Activated CD8-positive, alpha-beta memory T cell treated with anti-CD3 and anti-CD28 coated beads, Interleukin-2, amount 50 U/mL, for 1 hour (primary cell): ENCODE results near the gene MYLK.

ENCODE experiments used
- DNase-seq: peaks from one replicate; pipeline ENCODE4 v3.0.0-alpha.2; 2020; ENCODE audit errors: extremely low read depth

MYLK gene

DNA sequence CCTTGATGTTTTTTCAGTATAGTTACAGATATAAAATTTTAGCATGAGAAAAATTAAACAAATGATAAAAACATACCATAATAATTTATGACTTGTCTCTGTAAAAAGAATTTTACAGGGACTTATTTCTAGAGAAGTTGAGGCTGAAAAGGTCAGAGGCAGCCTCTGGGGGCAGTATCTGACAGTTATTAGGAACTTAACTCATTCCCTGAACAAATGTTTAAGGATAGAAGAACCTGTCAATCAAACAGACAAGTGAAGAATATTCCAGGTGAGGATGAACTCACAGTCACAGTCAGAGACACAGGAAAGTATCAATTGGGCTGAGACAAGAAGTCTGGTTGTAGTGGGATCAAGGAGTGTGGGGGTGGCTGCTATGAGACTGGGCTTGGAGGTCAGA is 7.3 kb downstream of the MYLK start:
- DNase-seq = no peak

GRCh38 chr3:123872621-123873020 is 11.5 kb downstream of the MYLK start:
- DNase-seq = no peak

GRCh38 chr3:123871946-123872345 is 12.2 kb downstream of the MYLK start:
- DNase-seq = no peak

GRCh38 chr3:123870033-123870432 is 14.1 kb downstream of the MYLK start:
- no peak for DNase-seq

GRCh38 chr3:123869165-123869564 is 15.0 kb downstream of the MYLK start:
- DNase-seq = no peak

DNA sequence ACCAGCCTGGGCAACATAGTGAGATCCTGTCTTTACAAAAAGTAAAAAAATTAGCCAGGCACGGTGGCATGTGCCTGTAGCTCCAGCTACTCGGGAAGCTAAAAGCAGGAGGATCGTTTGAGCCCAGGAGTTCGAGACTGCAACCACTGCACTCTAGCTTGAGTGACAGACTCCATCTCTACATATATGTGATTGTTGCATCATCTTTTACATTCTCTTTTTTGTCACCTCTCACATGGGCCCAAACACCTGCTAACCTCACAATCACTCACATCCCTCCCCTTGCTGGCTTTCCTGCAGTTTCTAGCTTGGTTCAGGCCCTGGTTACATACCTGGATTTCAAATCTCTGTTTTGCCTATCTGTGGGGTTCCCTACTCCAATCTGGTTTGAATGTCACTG is 19.4 kb downstream of the MYLK start:
- no peak for DNase-seq

- no peak for DNase-seq
Measured at GRCh38 chr3:123862152-123862551, 22.0 kb downstream of the MYLK start.

DNA sequence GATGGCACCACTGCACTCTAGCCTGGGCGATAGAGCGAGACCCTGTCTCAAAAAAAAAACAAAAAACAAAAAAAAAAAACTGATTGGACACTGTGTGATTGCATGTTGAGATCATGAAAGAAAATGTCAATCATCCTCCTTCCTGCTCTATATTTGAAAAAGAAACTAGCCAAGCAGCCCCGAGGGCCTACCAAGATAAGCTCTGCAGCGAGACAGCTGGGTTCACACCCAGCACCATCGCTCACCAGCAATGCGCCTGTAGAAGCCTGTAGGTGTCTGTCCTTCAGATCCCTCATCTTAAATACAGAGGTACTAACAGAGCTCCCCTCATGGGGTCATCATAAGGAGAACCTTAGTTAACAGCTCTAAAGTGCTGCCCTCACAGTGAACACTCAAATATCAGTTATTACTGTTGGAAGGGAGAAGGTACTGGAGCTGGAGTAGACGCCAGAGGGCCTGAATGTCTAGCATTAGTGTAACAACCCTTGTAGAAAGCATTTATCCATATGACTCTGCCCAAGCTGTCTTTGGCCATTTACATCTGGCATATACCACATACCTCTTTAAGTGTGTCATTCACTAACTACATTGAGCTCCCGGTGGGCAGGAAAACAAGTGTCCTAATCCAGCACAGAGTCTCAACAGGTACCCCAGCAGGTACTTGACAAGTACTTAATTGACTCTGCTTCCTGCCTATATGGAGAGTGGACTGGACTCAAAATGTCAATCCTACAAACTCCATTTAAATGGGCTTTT is 22.9 kb downstream of the MYLK start:
- DNase-seq = no peak

DNA sequence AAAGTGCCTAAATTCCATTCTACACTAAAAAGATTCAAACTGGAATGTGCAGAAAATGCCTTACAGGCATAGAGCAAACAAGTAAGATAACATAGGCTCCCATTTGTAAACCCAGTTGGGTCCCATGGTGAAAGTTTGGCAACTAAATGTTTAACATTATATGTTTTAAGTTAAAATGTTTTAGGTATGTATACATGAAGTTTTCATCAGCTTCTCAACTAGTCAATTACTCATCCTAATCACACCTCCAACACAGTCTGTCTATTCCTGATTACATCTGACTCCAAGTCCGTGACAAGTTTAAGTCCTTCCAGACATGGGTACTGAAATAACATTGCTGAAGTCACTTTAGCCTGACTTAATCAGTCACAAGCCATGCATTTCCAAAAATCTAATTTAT is 25.0 kb downstream of the MYLK start:
- DNase-seq = no peak

- DNase-seq = no peak
Measured at GRCh38 chr3:123854905-123855304, 29.2 kb downstream of the MYLK start.

DNA sequence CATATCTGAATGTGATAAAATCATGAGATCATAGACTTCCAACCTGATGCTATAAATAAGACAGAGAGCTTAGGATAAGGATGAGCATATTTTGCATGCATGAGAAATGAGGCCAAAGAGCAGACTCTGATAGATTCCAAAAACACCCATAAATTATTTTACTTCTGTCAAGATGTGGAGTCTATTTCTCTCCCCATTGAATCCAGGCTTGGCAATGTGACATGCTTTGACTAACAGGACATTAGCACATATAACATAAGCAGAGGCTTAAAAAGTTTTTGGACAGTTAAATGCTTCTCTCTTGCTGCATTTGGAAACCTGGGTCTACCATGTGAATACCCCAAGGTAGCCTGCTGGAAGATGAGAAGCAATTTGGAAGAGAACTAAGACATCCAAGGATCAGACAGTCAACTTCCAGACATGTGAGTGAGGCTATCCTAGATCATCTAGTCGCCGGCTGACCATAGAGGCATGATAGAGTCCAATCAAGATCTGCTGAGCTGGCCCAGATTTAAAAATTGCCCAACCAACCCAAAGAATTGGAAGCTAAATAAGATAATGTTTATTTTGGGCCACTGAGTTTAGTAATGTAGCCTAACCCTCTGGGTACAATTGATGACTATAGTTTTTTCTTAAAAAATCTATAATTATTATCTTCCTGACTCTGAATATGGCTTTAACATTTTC is 30.3 kb downstream of the MYLK start:
- DNase-seq = no peak

- DNase-seq = no peak
Measured at GRCh38 chr3:123847209-123847608, 36.9 kb downstream of the MYLK start.

DNA sequence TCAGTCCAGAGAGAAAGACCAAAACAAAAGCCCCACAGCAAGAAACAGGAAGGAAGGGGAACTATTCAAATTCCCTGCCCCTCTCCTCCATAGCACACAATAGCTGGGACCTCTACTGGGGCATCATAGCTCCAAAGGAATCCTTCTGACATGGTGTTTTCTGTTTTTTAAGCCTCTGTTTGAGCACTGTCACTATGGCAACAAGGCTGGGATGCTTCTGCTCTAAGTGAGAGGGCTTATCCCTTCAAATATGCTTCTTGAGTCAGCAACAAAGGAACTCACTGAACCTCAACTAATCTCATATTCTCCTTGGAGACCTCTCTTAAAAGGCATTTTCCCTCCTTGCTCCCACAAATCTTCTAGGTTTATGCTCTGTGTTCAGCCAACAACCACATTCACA is 40.5 kb downstream of the MYLK start:
- DNase-seq = no peak

DNA sequence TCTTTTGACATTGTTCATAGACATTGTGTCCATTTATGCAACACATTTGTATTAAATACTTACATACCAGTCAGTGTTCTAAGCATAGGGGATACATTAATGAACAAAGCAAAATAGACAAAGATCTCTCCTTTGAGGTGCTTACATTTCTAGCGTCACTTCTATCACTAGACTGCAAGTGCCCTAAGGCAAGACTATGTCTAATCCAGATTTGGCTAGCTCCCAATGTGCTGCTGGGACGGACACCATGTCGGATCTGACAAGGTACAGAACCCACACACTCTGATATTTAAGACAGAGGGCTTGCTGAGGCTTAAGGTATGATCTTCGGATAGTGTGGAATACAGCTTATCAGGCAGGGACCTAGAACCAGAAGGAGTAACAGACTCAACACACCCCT is 41.4 kb downstream of the MYLK start:
- no peak for DNase-seq

DNA sequence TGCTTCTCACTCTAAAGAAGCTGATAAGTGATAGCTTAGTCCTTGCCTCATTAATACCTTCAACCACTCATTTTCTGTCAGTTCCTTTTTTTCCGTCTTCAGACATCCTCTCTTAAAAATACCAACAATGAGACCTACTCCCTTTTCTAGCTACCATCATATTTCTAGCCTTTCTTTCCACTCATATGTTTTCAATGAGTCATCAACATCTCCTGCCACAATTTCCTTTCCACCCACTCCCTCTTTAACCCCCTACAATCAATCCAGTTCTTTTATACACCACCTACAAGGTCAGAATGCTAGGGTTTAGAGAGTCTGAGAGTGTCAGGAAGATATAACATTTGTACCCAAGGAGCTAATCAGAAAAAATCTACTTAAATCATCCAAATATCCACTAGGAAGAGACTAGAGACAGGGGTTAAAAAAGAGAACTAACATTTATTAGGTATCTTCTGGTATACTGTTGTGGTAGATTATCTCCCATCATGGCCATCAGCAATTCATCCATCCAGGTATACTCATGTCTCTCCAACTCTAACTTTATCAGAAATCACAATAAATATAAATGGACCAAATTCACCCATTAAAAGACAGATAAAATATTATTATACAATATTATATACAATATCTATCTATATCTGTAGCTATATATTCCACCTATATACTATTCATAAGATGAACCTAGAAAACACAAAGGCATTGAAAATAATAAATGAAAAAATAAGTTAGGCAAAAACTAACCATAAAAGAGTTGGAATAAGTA is 42.5 kb downstream of the MYLK start:
- no peak for DNase-seq

- DNase-seq = no peak
Measured at GRCh38 chr3:123840961-123841360, 43.2 kb downstream of the MYLK start.

- DNase-seq = no peak
Measured at GRCh38 chr3:123837858-123838257, 46.3 kb downstream of the MYLK start.

DNA sequence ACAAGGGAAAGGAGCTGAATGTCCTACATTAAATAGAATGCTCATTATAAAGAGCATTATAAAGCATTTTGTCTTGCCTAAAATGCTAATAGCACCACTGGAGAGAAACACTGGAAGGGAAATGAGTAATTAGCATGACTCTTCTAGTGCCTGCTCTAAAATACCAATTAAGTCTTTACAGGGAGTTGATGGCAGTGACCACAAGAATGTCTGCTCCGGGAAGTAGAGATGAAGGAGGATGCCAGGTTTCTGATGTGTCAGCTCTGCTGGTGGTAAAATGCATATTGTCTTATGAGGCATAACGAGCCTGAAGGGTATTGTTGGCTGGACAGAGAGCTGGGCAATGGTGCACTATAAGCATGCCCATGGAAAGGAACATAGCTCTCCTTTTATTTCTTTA is 49.5 kb downstream of the MYLK start:
- no peak for DNase-seq

DNA sequence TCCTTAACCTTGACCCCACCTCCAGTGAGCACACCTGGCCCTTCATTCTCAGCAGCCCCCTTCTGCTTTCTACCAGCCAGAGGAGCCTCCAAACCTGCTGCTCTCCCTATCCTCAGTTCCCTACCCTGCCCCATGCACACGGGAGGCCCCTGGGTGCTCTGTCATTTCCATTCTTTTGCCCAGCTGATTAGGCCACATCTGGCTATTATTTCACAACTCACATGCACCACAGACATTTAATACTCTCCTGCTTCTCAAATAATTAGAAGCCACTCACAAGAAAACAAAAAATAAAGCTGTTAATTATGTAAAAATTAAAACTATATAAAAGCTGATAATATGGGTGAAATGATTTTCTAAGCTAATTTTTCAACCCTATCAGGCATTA is 50.7 kb downstream of the MYLK start:
- DNase-seq = no peak

- DNase-seq = no peak
Measured at GRCh38 chr3:123832692-123833397, 51.3 kb downstream of the MYLK start.

DNA sequence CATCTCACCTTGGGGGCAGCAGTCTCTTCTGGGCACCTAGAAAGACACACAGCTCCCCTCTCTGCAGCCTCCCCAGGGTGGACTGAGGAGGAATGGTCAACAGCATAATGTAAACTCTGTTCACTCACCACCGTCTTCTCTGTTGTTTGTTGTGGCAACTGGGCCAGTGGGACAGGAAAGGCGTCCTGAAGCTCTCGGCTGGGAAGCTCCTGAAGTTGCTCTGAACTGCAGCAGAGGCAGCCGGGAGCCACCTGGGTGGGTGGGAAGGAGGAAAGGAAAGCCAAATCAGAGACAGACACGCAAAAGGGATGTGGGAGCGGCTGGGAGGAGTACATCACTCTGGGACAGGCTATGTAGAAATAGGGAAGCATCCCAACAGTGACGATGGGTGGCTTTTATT is 52.7 kb downstream of the MYLK start:
- no peak for DNase-seq

GRCh38 chr3:123821920-123822319 is 62.2 kb downstream of the MYLK start:
- no peak for DNase-seq
